NAMALWA (cell line): Measurements from ENCODE around the gene SOX12.
A peak's percentile ranks its signal among the peaks of the same experiment; 100 is the strongest.

Experiments
- DNase-seq: peaks from one replicate; pipeline ENCODE4 v3.0.0-alpha.2; 2015; ENCODE audit warnings: low spot score

The SOX12 gene

GRCh38 chr20:325045-325888 is at the start of gene SOX12:
TSS of gene SOX12 (plus strand) at chr20:325552. CDS start at chr20:325925, 373 bp downstream.
- DNase-seq, result peak; percentile 96

GRCh38 chr20:275791-276190 is 49.6 kb upstream of the SOX12 start:
- DNase-seq, result no peak

GRCh38 chr20:276620-277495 is 48.5 kb upstream of the SOX12 start:
- DNase-seq, result no peak

- DNase-seq, result no peak
Observed at GRCh38 chr20:277496-277781, 47.9 kb upstream of the SOX12 start.

- DNase-seq, result no peak
Observed at GRCh38 chr20:278181-278580, 47.2 kb upstream of the SOX12 start.

- no peak for DNase-seq
Observed at GRCh38 chr20:278607-279571, 46.5 kb upstream of the SOX12 start.

- DNase-seq, result no peak
Observed at GRCh38 chr20:284172-284571, 41.2 kb upstream of the SOX12 start.

- DNase-seq, result no peak
Observed at GRCh38 chr20:286508-286907, 38.8 kb upstream of the SOX12 start.

GRCh38 chr20:288956-289692 is 36.2 kb upstream of the SOX12 start:
- no peak for DNase-seq

- DNase-seq, result no peak
Observed at GRCh38 chr20:289693-290083, 35.7 kb upstream of the SOX12 start.

- peak; percentile 97 for DNase-seq
Observed at GRCh38 chr20:290084-290831, 35.1 kb upstream of the SOX12 start, which contains the start of gene C20orf96. TSS of gene C20orf96 (minus strand) at chr20:290750. CDS start at chr20:290610, 140 bp downstream.

GRCh38 chr20:294602-295001 is 30.8 kb upstream of the SOX12 start:
- no peak for DNase-seq

GRCh38 chr20:295804-296203 is 29.5 kb upstream of the SOX12 start:
- DNase-seq, result no peak

GRCh38 chr20:297098-297924 is 28.0 kb upstream of the SOX12 start, which contains the start of gene ZCCHC3:
TSS of gene ZCCHC3 (plus strand) at chr20:297570. CDS start at chr20:297587, 17 bp downstream.
- DNase-seq, result peak; percentile 92

- peak; percentile 46 for DNase-seq
Observed at GRCh38 chr20:297925-298775, 27.2 kb upstream of the SOX12 start.

GRCh38 chr20:298776-299391 is 26.5 kb upstream of the SOX12 start:
- DNase-seq, result no peak

- peak; percentile 30 for DNase-seq
Observed at GRCh38 chr20:300345-300990, 24.9 kb upstream of the SOX12 start.
